Activated CD4-positive, alpha-beta memory T cell treated with anti-CD3 and anti-CD28 coated beads for 36 hours (primary cell): ENCODE data around the gene RNF26. TPM values are rescaled to one million over a fixed set of nuclear protein-coding genes. Genes with fewer than 3 reads are reported as not detected.

ENCODE experiments used
- CTCF ChIA-PET: fragments of 350-600 bp; sonication (Branson Sonifier 250); formaldehyde crosslinking; loops from one replicate; lab custom pipeline; 2021; ENCODE audit warnings: antibody characterized with exemption, inconsistent platforms; lab: Charles Lee
- POLR2A ChIA-PET: fragments of 350-600 bp; sonication (Branson Sonifier 250); formaldehyde crosslinking; loops from one replicate; lab custom pipeline; 2021; ENCODE audit warnings: antibody characterized with exemption; lab: Charles Lee
- DNase-seq: peaks from one replicate; pipeline ENCODE4 v3.0.0-alpha.2; 2020
- H3K27ac Mint-ChIP-seq: one replicate; pipeline ENCODE4 v1.8.0; 2021; ENCODE audit warnings: mixed read lengths
- H3K27me3 Mint-ChIP-seq: one replicate; pipeline ENCODE4 v1.8.0; 2021; ENCODE audit warnings: mixed read lengths
- H3K36me3 Mint-ChIP-seq: one replicate; pipeline ENCODE4 v1.8.0; 2021; ENCODE audit warnings: mixed read lengths
- H3K4me1 Mint-ChIP-seq: one replicate; pipeline ENCODE4 v1.8.0; 2021; ENCODE audit warnings: low read depth, mixed read lengths
- H3K4me3 Mint-ChIP-seq: one replicate; pipeline ENCODE4 v1.8.0; 2021; ENCODE audit warnings: mild to moderate bottlenecking, mixed read lengths
- H3K9me3 Mint-ChIP-seq: one replicate; pipeline ENCODE4 v1.8.0; 2021; ENCODE audit warnings: mixed read lengths
- intact Hi-C: fragments of 100-400 bp; cut with micrococcal nuclease; formaldehyde crosslinking; loops from one replicate; pipeline ENCODE4 v1.15.1; 2023
- total RNA-seq, 2 experiments: library from RNA; stranded (reverse); gene quantifications; one replicate each; pipeline ENCODE4 v1.2.3, GENCODE V29; 2021

The RNF26 gene
- total RNA-seq, 2 experiments from 2014 or later, result 33.7 to 35.2 TPM

DNA sequence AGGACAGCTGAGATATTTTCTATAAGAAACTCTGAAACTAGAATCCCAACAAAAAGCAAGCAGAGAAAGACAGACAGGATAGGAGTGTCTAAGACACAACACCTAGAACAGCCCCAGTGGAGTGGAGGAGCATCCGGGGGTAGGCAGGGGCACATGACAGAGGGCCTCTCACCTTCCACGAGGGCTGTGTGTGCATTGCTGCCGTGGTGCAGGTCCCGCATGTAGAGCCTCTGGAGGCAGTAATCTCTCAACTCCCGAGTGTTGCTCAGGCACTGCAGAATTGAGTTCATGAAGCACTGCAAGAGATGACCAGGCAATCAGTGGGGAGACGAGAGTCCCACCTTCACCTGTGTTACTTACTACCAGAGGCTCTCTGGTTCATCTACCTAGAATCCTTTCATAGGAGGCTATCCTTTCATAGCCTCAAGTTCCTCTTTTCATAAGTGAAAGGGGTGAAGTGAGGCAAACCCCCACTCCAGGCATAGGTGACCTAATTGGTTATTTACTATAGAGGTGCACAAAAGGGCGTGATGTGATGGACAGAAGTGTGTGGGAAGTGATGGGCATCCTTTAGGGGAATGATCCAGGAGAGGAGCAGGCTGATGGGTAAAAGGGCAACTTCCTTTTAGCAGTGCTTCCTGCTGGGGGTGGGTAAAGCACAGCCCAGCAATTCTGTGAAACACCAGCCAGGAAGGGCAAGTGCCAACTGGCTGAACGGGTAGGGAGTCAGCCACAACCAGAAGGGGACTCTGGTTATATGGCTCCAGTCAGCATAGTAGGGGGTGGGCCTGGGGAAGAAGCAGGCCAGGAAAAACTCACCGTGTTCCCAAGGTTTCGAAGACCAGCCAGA lies 25.3 kb downstream of the RNF26 start:
- Mint-ChIP-seq H3K9me3 (no peaks in the 10 kb centered on the region), H3K36me3 (no peaks in the 10 kb centered on the region), H3K27ac (no peak overlapping the region), H3K27me3 (peaks cover 29% of the 10 kb centered on the region), H3K4me1 (peaks cover 33% of the 10 kb centered on the region), H3K4me3 (no peak overlapping the region)
- intact Hi-C loops, result loop anchor here (2.0 to 5.0 kb wide), 2 partner anchors 25 to 37 kb away; partner anchors contain the start of gene RNF26
- ChIA-PET CTCF (interaction anchor here (1.0 to 5.0 kb wide), 4 partner anchors 19 to 116 kb away, joined by 4 to 237 read pairs (median 76); partner anchors contain the start of gene USP2), POLR2A (no interaction called here)
- DNase-seq, result no peak

DNA sequence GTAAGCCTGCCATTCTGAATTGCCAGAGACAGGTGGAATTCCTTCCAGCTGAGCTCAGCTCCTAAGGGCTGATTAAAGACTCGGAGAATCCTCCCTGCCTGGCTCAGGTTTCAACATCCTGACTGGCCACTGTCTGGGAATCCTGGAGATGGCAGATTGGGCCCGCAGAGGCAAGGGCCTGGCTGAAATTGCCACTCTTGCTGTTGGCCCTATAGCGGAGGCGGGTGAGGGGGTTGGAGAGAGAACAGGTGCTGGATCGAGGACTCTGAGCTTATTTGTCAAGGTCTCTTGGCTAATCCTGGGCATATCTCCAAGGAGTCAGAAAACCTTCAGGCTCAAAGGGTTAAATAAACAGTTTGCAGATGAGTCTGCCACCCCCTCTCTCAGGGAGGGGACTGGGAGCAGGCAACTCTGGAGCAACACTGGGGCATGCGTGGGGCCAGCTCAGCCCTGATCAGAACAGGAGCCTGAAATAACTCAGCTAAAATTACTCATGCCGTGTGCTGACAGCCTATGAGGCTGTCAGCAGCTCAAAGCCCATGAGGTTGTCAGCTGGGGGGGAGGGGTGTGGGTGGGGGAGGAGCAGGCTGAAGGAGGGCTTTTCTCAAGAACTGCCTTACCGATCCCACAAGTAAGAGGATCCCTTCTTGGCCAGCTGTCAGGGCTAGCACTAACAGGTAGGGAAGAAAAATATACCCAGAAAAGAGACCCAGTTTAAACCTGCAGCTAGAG lies 26.9 kb downstream of the RNF26 start:
- intact Hi-C loops, result loop anchor here (1.0 to 5.0 kb wide), 3 partner anchors 26 to 65 kb away; partner anchors contain the start of gene RNF26
- Mint-ChIP-seq H3K4me1 (peaks cover 35% of the 10 kb centered on the region), H3K27me3 (peaks cover 38% of the 10 kb centered on the region), H3K4me3 (no peak overlapping the region), H3K36me3 (no peaks in the 10 kb centered on the region), H3K9me3 (no peaks in the 10 kb centered on the region), H3K27ac (no peak overlapping the region)
- DNase-seq, result peak; percentile 89
- ChIA-PET POLR2A (interaction anchor here (0.7 kb wide), 1 partner anchor 20 kb away, joined by 3 read pairs; the partner anchor contains the start of gene USP2), CTCF (interaction anchor here (0.8 to 3.4 kb wide), 8 partner anchors 10 to 114 kb away, joined by 3 to 34 read pairs (median 8); partner anchors contain the start of gene USP2)

DNA sequence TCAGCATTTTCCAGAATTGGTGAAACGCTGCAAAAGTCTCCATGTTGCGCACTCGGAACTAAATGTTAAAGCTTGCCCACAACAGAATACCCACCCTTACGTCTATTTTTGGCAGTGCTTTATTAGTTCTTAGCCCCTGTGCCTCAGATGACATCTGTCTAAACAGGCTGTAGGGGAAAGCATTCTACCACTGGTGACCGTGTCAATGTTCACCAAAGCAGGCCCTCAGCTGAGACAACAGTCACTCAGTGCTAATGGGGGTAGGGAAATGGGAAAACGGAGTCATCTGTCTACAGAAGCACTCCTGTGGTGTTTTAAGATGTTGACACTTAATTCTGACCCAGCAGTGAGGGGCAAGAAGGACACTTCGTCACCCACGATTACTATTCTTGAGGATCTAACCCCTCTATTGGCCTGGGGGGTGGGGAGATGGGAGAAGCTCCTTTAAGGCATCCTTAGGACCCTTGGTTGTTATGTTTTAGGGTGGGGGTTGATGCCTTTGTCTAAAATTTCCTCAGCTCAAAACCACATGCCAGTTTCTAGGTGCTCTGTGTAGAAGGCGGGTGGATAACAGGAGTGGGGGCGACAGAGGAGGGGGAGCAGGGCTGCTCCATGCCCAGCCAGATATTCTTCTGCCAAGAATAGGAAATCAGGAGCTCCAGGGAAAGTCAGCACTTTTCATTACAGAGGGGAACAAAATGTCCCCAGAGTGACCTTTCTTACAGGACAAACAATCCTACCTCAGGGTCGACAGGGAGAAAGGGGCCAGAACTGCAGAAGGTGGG lies 27.8 kb downstream of the RNF26 start:
- intact Hi-C loops, result loop anchor here (1.0 to 5.0 kb wide), 3 partner anchors 27 to 64 kb away; partner anchors contain the start of gene RNF26
- DNase-seq, result peak; percentile 32
- Mint-ChIP-seq H3K9me3 (no peaks in the 10 kb centered on the region), H3K4me3 (peak overlapping the region; percentile 7), H3K27me3 (peaks cover 47% of the 10 kb centered on the region), H3K36me3 (no peaks in the 10 kb centered on the region), H3K27ac (no peak overlapping the region), H3K4me1 (peaks cover 34% of the 10 kb centered on the region)
- CTCF ChIA-PET, result interaction anchor here (0.8 to 3.4 kb wide), 9 partner anchors 9 to 119 kb away, joined by 3 to 34 read pairs (median 6); partner anchors contain the start of gene USP2
- POLR2A ChIA-PET, result interaction anchor here (0.7 kb wide), 1 partner anchor 19 kb away, joined by 3 read pairs; the partner anchor contains the start of gene USP2

DNA sequence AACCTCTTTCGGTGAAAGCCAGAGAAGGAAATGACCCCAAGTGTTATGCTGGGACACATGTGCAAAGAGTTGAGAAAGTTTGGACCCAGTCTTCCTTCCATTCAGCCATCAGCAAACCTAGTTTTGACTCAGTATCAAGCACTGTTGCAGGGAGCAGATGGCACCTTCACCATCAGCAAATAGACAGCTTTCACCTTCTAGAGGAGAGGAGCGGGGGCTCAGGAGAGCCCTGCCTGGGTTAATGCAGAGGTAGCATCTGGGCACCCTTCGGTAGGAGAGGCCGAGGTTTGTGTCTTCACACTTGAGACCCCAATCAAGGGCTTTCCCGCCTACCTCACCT lies 28.4 kb downstream of the RNF26 start:
- CTCF ChIA-PET, result interaction anchor here (0.8 to 3.4 kb wide), 6 partner anchors 11 to 118 kb away, joined by 3 to 34 read pairs (median 10); partner anchors contain the start of gene USP2
- no peaks in the 10 kb centered on the region for H3K9me3 Mint-ChIP-seq
- H3K27me3 Mint-ChIP-seq, result peaks cover 49% of the 10 kb centered on the region
- no peak overlapping the region for H3K4me3 Mint-ChIP-seq
- intact Hi-C loops, result loop anchor here (5.0 kb wide), 1 partner anchor 40 kb away; no protein-coding TSS in a partner anchor
- no peaks in the 10 kb centered on the region for H3K36me3 Mint-ChIP-seq
- H3K27ac Mint-ChIP-seq, result no peak overlapping the region
- DNase-seq, result no peak
- POLR2A ChIA-PET, result no interaction called here
- H3K4me1 Mint-ChIP-seq, result peaks cover 34% of the 10 kb centered on the region

DNA sequence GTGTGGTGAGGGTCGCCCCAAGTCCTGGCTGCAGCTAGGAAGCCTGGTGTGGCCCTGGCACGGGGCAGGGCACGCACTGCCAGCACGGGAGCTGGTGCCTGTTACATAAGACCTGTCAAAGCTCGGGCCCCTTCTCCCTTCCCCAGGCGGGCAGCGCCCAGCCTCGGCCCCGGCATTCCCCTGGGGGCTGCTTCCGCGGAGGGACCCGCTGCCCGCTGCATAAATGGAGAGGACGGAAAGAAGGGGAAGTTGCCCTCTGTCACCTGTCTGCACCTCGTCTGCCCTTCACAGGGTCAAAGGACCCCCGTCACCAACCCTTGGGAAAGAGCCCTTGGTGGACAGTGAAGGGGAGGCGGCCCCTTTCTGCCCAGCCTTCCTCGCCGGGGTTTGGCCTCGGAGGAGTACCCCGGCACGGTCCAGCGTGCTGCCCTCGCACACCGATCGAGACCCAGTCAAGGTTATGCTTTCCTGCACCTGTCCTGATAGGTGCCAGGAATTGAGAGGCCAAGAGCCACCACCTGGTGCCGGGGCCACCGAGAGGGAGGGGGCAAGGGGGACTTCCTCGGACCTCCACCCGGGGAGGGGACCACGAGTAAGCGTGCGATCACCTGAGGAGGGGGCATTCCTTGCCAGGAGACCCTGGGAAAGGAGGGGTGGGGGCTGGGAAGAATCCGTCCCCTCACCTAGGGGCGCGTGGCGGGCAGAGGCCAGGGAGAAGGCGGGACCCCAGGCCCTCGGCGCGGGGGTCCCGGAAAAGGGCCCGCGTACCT lies 28.9 kb downstream of the RNF26 start:
- no peak for DNase-seq
- H3K27ac Mint-ChIP-seq, result no peak overlapping the region
- no peaks in the 10 kb centered on the region for H3K9me3 Mint-ChIP-seq
- H3K27me3 Mint-ChIP-seq, result peaks cover 50% of the 10 kb centered on the region
- ChIA-PET POLR2A (no interaction called here), CTCF (interaction anchor here (0.8 to 3.4 kb wide), 7 partner anchors 11 to 117 kb away, joined by 3 to 34 read pairs (median 9); partner anchors contain the start of gene USP2)
- intact Hi-C loops, result loop anchor here (5.0 kb wide), 1 partner anchor 41 kb away; no protein-coding TSS in a partner anchor
- H3K4me3 Mint-ChIP-seq, result no peak overlapping the region
- peaks cover 34% of the 10 kb centered on the region for H3K4me1 Mint-ChIP-seq
- H3K36me3 Mint-ChIP-seq, result no peaks in the 10 kb centered on the region

DNA sequence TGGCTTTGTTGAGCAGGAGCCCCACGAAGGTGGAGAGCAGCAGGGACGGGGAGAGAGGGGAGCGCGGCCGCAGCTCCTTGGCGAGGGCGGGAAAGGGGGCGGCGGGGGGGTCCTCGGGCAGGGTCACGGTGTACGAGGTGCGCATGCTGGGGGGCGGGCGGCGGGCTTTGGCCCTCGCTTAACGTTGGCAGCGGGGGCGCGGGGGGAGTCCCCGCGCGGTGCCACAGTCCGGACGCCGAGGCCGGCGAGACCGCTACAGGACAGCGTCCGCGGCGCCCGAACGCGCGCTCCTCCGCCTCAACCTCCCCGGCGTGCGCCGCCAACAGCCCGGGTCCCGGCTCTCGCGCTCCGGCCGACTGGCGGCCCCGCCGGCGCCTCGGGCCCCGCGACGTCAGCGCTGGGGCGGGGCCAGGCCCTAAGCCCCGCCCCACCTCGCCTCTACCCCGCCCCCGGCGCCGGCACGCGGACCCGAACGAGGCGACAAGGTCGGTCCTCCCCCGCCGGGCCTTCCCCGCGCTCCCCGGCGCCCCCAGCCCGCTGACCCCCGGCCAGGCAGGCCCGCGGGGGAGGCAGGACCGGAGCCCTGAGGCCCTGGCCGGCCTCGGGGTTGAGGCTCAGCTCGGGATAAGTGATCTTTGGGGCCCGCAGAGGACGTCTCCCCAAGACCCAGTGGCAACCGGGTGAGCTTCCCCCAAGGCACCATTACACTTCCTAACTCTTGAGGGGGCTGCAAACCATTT lies 29.7 kb downstream of the RNF26 start:
- CTCF ChIA-PET, result interaction anchor here (1.2 to 1.7 kb wide), 3 partner anchors 8 to 17 kb away, joined by 4 to 19 read pairs (median 9); partner anchors contain the start of gene USP2
- no peak overlapping the region for H3K27ac Mint-ChIP-seq
- POLR2A ChIA-PET, result interaction anchor here (0.7 kb wide), 1 partner anchor 10 kb away, joined by 3 read pairs; no protein-coding TSS in a partner anchor
- peaks cover 34% of the 10 kb centered on the region for H3K4me1 Mint-ChIP-seq
- DNase-seq, result peak; percentile 64
- H3K4me3 Mint-ChIP-seq, result no peak overlapping the region
- peaks cover 48% of the 10 kb centered on the region for H3K27me3 Mint-ChIP-seq
- H3K9me3 Mint-ChIP-seq, result no peaks in the 10 kb centered on the region
- no peaks in the 10 kb centered on the region for H3K36me3 Mint-ChIP-seq
- intact Hi-C loops, result loop anchor here (5.0 kb wide), 1 partner anchor 42 kb away; no protein-coding TSS in a partner anchor

DNA sequence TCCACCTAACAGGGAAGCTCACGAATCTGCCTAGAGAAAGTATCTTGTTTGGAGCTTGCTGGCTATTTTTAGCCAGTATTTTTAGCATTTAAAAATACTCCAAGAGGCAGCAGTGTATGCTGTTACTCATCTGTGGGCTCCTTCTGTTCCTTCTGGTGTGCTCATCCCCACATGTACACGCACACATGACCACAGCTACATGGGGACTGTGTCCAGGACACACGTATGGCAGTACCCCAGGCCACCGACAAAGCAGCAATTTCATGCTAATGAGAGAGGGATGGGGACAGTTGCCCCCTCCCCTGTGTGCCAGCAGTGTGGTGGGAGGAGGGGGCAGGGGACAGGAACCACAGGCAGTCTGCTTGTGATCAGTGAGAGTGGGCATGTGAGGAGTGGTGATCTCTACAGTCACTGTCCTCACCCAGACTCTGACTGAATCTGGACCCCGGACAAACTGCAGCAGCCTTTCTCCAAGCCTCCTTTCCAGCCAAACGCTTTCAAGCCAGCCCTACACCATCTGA lies 30.8 kb downstream of the RNF26 start:
- no peaks in the 10 kb centered on the region for H3K9me3 Mint-ChIP-seq
- POLR2A ChIA-PET, result no interaction called here
- H3K4me1 Mint-ChIP-seq, result peaks cover 29% of the 10 kb centered on the region
- no peak overlapping the region for H3K27ac Mint-ChIP-seq
- no peaks in the 10 kb centered on the region for H3K36me3 Mint-ChIP-seq
- intact Hi-C loops, result no loop called here
- no peak for DNase-seq
- CTCF ChIA-PET, result interaction anchor here (0.8 to 1.7 kb wide), 3 partner anchors 9 to 27 kb away, joined by 3 to 19 read pairs (median 9); partner anchors contain the start of gene USP2
- no peak overlapping the region for H3K4me3 Mint-ChIP-seq
- H3K27me3 Mint-ChIP-seq, result peaks cover 48% of the 10 kb centered on the region

DNA sequence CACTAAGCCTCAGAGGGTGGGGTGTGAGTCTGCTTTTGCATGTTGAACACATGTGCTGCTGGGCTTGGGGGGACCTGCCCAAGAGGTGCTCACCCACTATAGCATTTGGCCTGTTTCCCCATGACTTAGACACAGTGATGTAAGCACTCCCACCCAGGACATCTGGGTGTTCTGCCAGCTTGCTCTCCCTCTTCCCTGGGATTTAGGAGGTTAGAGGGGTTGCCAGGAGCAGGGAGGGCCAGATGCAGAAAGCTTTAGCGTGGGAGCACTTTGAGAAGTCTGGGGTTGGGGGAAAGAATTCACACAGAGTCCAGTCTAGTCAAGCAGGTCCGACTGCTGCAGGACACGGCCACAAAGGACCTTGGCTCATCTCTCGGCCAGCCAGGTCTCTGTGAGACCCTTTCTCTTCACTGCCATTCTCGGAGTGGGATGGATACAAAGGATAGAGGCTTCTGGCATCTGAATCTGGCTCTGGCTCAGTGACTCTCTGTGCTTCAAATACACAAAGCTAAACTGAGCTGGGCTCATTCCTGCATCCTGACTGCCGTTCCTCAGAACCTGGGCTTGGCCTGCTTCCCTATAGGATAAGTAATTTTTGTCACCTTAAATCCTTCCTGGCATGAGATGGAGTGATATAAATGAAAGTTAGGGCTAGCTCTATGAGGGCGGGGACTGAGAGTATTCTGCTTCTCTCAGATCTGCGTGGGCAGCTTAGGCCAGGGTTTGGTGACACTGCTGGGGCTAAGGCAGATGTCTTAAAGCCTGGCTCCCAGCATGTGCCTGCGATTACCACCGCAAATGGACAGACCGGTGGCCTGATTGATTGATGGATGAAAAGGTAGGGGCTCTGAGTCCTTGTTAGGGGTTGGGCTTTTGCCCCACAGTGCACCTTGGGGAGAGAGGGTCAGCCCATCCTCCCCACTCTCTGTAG lies 32.6 kb downstream of the RNF26 start:
- intact Hi-C loops, result no loop called here
- ChIA-PET CTCF (interaction anchor here (1.0 to 9.3 kb wide), 5 partner anchors 11 to 43 kb away, joined by 3 to 55 read pairs (median 6); partner anchors contain the start of gene USP2), POLR2A (no interaction called here)
- Mint-ChIP-seq H3K9me3 (no peaks in the 10 kb centered on the region), H3K4me1 (peaks cover 16% of the 10 kb centered on the region), H3K4me3 (no peak overlapping the region), H3K27ac (no peak overlapping the region), H3K36me3 (no peaks in the 10 kb centered on the region), H3K27me3 (peaks cover 48% of the 10 kb centered on the region)
- no peak for DNase-seq

DNA sequence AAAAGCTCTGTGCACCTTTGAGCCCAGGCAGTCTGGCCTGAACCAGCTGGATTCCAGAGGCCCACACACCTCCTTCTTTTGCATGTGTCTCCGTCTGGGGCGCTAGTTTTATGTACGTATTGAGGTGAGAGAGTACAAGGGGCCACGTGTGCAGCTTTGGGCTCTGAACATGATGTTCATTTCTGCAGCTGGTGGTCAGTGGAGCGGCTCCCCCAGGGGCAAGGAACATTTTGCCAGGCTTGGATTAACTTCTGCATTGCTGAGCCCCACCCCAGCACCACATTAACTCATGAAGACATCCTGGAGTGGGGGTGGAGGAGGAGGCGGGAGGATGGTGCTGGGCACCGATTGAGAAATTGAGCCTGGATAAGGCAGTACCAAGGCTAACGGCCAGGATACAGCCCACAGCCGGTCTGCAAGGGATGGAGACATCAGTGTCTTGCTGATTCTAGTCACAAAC lies 33.4 kb downstream of the RNF26 start:
- POLR2A ChIA-PET, result interaction anchor here (0.6 kb wide), 1 partner anchor 12 kb away, joined by 3 read pairs; no protein-coding TSS in a partner anchor
- H3K27me3 Mint-ChIP-seq, result peaks cover 41% of the 10 kb centered on the region

More for the DNA sequence above, 33.4 kb downstream of the RNF26 start:
- H3K36me3 Mint-ChIP-seq, result no peaks in the 10 kb centered on the region
- H3K27ac Mint-ChIP-seq, result no peak overlapping the region
- no peak for DNase-seq
- H3K9me3 Mint-ChIP-seq, result no peaks in the 10 kb centered on the region
- H3K4me1 Mint-ChIP-seq, result peaks cover 9% of the 10 kb centered on the region
- CTCF ChIA-PET, result interaction anchor here (1.0 to 9.3 kb wide), 6 partner anchors 10 to 107 kb away, joined by 3 to 55 read pairs (median 7); partner anchors contain the start of gene USP2
- H3K4me3 Mint-ChIP-seq, result no peak overlapping the region
- intact Hi-C loops, result no loop called here
